HG02642 (cell line): ENCODE data around the gene JAKMIP1.

Experiments
- ATAC-seq: cut with Tn5 transposase; IDR thresholded peaks from one replicate; pipeline ENCODE4 v1.9.1; 2021; ENCODE audit warnings: mild to moderate bottlenecking; ENCODE audit not compliant: unreplicated experiment, poor library complexity

The JAKMIP1 gene

DNA sequence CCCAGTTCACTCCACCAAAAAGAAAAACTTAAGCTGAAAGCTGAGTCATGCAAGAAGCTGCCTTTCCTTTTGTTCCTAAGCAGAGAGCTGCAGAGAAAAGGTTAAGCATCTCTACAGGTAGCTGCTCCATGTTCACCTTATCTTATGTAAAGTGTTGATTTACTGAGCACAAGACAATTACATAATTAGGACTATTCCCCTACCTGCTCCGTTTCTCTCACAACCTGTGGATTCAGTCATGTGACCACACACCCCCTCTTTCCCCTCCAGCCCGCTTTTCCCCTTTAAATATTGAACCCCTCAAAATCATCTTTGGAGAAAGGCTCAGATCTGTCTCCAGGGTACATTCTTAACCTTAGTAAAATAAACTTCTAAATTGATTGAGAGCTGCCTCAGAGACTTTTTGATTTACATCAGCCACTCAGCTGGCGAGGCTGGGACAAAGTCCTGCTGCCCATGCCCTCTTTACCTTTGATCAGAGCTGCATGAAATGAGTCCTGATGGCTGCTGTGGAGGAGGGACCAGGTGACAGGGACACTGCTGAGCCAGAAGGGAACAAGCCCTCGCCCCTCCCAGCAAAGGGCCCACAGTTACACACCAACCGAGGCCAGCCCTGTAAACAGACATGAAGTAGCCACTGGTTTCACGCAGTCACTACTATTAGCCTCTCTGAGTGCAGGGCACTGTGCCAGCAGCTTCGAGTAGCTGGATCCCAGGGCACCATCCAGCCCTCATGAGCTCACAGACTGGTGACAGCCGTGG lies 128.2 kb downstream of the JAKMIP1 start:
- ATAC-seq: no peak

DNA sequence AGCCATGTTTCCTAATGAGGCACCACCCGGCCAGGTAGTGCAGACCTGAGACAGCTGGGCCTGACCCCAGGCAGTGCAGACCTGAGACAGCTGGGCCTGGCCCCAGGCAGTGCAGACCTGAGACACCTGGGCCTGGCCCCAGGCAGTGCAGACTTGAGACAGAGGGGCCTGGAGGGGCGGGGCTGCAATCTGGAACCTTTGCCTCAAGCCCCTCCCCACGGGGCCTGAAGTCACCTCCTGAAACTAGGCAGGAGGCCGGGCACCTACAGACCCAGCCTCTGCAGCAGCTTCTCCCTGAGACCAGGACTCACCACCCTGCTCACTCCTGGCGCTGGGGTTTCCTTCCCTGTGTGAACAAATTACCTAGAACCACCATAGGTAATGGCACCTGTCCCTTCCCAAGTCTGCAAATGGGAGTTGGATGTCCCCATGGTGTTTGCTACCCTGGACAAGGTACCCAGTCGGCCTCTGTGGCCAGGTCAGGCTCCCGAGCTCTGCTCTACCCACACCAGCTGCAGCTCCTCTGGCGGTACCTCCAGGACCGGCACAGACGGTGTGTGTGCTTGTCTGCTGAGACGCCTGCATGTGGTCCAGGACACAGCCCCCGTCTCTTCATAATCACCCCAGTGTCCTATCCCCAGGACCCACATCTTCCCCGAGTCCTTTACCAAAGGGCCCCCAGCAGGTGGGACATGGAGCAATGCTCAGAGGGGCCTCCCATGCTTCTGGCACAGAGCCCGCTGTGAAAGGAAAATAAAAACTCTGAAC lies 129.0 kb downstream of the JAKMIP1 start:
- no peak for ATAC-seq

DNA sequence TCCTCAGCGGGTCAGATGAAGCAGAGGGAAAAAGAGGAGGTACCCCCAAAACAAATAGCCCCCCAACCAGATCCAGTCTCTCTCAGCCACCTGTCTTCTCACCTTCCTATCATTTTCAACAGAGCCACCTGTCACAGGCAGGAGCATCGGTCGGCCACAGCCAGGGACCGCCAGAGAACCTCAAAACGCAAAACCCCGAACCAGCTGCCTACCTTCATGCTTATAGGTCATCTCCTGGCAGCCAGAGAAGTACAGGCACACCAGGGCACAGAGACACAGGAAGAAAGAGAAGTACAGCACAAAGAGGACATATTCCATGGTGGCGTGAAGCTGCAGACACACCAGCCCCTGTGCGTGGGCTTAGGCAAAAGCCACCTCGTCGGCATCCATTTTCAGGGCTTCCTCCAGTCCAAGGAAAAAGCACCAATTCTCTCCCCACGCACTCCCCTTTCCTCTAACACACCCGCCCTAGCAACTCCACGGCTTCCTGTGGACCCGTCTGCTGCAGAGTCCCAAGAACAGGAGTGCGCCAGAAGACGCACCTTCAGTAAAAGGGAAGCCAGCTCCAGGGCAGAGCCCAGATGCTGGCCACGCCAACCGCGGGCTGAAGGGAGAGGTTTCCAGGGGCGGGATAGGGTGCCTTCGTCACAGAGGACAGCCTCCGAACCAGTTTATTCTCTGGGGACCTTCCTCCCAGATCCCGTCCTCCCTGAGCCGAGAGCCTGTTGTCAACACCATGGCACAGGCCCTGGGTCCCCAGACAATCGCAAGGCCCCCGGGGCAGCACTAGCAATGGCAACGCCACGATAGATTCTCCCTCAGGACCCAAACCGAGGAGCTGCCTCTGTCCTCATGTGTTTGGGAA lies 130.3 kb downstream of the JAKMIP1 start:
- ATAC-seq: no peak

DNA sequence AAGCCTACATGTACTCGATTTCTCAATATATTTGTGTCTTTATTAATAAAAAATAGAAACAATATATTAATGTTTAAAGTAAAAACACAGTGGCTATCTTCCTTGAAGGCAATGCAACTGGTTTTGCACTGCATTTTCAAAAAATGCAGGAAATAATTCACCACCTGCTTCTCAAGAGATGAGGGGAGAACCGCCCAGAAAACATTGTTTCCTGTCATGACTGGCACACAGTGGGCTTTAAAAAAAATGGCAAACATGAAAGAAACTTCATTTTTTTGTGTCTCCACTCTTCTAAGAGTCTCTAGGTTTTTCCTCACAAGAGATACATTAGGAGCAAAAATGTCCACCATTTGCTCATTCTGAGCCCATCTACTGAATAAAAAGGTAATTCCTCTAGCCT lies 131.4 kb downstream of the JAKMIP1 start:
- no peak for ATAC-seq

DNA sequence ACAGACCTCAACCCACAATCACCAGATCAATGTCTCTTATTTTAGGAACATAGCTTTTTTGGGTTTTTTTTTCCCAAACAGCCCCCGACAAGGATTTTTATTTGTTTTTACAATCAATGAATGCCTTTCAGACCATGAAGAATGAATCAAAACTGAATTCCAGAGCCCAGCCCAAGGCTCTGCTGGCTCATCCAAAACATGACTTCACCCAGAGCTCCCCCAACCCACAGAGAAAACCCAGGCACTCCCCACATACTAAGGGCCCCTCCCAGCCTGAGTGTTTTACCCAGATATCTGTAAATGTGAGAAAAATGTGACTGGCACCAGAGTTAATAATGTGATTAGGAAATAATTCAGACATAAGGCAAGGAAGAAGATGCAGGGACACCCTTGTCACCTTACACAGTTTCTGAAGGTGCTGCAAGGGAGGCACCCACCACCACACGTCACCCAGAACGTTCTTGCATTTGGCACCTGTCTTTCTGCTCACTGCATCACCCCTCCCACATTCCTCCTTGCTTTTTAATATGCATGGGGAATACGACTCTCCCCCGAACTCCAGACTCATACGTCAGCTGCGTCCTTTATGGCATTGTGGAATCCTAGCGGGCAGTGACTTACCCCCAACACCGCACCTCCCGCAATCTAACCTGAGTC lies 134.3 kb downstream of the JAKMIP1 start:
- ATAC-seq: no peak

DNA sequence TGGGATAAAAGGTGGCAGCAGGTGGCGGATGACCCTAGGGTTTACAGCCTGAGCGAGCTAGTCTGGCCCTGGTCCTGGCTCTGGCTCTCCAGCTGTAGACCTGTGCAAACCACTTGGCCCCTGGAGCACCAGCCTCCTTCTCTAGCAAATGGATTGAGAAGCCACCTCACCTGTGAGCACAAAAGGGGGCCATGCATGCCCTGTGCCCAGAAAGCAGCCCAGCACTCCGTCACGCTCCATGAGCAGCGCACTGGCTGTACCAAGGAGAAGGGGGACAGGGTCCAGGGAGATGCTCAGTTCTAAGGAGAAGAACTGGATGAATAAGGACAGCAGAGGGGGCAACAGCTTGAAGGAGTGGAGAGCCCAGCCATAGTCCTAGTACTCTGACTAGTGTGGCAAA lies 135.2 kb downstream of the JAKMIP1 start:
- ATAC-seq: no peak

DNA sequence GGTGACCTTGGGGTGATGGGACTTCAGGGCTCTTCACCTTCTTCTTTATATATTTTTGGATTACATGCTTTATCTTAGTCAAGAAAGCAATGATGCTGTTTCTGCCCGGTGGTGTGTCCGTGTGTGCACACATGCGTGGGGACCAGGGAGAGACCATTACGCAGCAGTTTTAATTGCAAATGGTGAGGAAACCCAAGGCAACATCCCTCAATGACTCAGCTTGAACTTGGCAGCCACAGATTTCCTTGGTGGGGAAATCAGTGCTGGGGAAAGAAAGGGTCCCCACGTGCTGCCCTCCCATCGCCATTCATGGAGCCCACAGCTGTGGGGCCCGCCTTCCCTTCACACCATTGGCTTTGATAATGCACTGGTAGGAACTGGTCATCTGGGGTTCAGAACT lies 136.0 kb downstream of the JAKMIP1 start:
- ATAC-seq: no peak

DNA sequence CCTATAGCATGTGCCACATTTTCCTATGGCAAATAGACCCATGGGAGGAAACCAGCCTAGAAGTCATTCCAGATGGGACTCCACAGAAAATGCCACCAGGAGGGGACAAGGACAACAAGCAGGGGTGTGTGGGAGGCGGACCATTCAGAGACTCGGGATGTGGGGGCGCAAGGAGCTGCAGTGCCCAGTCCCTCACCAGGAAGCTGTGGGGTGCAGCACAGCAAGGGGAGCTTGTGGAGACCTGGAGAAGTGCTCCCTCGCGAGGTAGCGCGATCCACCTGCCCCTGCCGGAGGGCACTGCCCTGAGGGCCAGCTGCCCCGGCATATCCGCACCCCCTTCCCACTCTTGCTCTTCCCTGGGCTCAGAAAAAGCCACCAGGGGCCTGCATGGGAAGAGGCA lies 136.7 kb downstream of the JAKMIP1 start:
- no peak for ATAC-seq

DNA sequence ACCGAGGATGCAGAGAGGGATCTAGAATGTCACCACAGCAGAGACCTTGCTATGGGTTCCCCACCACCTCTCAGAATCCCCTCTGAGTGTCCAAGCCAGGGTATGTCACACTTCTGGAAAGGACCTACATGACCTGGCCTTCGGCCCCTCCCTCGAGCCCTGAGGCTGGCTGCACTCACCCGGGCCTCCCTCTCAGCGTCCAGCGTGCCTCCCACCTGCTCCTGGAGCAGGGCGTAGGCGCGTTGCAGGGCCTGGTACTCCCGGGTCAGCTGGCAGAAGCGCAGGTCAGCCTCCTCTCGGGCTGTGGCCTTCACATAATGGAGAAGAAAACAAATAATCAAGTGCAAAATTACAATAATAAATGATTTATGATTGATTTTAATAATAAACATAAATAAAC lies 138.2 kb downstream of the JAKMIP1 start:
- ATAC-seq: no peak

DNA sequence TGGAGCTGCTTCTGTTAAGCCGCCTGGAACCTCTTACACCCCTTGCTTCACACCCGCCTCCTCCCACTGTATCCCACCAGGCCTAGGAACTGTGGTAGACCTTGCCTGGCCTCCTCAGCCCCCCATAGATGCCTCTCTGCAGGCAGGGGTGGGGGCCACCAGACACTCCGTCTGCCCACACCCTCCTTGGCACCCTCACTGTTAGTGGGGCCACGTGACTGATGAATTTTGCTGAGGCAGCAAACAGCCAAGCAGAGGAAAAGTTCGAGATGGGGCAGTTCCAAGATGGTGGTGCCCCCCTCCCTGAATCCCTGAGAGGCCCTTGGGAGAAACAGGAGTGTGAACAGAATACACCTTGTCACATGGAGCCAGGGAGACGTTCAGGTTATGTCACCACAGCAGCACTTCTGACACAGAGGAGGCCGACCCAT lies 141.0 kb downstream of the JAKMIP1 start:
- ATAC-seq: no peak

DNA sequence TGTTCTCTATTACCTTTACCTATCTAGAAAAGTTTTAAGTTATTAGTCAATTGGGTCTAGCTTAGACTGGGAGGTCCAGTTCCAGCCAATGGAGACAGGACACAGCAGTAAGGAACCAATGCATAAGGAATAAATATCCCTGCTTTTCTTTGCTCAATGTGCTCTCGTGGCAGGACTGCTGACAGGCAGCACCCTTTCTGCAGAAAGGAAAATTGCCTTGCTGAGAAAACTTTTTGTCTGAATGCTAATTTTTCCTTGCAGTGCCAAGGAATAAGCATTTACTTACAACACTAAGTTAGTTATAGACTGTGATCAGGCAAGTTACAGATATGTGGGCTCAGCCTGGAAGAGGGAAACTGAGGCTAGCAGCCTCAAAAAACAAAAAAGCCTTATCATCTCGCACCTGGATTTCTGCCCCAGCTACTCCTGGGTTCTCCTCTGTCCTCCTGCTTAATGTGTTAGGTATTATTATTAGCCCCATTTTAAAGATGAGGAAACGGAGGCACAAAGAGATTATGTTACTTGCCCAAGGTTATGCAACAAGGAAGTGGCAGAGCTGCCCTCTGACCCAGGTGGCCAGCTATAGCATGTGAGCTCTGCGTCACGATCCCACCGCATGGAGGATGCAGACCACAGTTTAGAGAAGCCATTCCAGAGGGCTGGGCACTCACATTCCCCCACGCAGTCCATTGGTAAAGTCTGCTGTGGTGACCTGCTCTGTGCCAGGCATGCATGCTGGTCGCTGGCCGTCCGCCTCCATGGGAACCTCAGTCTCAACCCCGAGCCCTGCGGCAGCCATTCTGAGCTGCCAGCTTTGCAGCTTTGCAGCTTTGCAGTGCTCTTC lies 141.6 kb downstream of the JAKMIP1 start:
- ATAC-seq: no peak

DNA sequence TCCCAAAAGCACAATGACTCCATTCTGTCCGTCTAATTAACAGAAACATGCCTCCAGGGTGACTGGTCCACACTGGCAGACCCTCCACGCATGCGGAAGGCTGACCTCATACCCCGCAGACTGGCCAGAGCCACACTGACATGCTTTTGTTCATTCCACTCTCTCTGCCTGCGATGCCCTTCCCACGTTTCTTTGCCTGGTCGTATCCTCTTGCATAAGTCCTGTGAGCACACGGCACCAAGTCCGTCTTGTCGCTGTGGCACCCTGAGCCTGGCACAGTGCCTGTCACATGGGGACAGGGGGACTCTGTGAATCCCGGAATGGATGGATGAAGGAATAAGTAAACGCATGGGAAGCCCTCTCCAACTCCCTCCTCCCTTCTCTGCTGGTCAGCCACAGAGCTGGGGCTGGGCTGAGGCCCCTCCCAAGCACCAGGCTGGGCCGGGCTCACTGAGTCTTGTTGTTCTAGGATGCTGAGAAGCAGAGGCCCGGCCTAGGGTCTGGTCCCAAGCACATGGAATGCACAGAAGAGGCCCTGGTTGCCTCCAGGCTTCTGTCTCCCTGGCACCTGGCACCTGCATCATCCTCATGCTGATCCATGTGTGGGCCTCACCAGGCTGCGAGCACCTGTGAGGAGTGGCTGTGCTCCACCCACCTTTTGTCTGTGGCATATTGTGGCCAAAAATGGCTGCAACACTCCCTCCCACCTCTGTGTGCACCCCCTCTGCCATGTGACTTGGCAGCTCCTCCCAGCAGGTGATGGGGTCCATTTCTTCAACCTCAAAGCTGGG lies 143.2 kb downstream of the JAKMIP1 start:
- ATAC-seq: no peak

DNA sequence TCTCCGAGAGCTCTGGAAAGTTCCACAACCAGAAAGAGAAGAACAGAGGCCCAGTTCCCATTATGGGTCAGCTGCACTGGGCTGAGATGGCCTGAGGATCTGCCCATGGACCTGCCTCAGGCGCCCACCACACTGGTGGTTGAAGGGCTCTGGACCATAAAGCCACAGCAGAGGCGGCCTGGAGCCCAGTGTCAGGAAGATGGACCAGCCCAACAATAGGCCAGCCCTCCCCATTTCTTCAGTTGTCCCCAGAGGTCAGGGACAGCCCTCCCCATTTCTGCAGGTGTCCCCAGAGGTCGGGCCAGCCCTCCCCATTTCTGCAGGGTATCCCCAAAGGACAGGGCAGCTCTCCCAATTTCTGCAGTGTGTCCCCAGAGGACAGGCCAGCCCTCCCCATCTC lies 144.9 kb downstream of the JAKMIP1 start:
- ATAC-seq: no peak

DNA sequence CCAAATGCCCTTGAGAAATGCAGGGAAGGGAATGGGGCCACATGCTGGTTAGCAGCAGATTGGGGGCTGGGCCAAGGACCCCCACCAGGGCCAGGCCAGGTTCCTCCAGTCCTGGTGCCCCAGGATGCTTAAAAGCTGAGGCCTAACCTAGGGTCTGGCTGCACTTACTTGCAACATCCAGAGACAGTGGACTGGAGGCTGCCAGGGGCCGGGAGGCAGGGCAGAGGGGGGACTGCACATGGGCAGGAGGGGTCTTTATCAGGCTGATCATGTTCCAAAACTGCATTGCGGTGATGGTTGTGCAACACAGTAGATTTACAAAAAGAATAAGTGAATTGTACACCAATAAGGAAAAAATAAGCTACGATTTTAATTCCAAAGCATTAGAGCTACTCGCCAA lies 145.3 kb downstream of the JAKMIP1 start:
- ATAC-seq: no peak

DNA sequence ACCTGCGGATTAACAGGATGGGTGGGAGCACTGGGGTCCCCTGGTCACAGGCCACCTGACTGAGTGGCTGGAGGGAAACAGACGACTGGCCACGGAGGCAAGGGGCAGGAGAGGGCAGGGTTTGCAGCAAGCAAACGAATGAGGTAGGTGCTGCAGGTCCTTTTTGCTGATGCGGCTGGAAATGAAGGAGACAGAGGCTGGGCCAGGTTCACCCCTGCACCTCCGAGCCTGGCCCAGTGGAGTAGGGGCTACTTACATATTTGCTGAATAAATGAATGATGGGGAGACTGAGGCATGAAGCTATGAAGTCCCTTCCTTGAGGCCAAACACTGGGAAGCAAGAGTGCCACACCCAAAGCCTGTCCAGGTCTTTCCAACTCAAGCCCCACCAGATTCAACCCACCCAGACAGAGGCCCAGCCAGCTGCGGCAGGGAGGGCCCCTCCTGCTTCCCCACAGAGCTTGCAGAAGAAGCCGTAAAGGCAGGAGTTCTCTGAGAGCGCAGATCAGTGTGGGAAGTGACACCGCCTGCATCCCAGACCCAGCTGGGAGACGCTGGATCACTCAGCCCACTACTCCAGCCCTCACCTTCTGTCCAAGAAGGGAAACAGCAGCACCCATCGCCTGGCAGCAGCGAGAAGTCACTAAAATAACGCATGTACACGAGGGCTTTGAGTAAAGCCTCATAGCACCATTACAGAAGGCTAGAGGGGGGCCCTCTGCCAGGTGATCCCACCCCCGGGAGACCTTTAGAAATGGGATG lies 146.0 kb downstream of the JAKMIP1 start:
- ATAC-seq: no peak

DNA sequence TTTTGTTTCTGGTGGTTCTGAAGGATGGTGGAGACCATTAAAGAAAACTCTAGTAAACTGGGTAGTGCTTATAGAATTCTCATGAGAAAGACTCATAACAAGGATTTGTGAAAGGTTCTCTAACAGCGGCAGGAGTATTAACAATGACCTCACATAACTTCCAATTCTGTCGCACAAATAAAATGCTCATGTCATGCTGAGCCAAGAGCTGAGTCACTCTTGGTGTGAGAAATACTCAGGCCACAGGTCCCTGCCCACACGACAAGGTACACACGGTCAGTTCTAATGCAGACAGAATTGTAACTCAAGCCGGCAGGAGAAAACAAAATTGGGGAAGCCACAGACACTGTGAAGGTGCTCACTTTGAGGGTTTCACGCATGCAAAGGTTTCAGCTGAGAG lies 147.7 kb downstream of the JAKMIP1 start:
- no peak for ATAC-seq

DNA sequence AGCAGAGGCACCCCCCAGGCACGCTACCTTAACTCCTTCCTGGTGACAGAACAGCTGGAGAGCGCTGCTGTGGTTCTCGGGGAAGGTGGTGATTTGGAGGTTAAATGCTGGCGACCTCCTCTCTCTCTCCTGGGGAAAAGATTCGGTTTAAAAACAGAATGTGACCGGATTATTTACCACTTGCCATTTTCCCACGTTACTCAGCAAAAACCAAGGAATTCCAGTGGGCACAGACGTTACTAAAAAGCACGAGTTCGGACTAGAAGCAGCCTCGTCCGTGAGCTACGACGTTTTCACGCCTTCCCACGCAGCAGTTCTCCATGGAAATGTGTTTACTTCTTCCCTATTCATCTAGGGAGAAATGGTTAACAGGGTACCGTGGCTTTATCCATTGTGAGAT lies 149.8 kb downstream of the JAKMIP1 start:
- no peak for ATAC-seq

DNA sequence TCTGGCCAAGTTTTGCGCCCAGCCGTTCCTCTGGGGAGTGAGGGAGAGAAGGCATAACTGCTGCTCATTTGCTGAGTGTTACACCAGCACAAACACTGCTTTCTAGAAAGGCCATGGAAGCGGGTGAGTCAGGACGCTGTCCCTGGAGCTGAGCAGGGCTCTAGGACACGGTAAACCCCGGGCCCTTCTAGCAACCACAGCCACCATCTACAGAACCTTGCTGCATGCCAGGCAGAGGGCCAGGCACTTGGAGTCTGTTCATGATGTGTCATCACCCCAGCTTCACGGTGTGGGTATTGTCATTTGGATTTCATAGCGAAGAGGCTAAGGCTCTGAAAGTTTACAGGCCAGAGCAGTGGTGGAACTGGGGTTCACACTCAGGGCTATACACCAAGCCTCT lies 150.4 kb downstream of the JAKMIP1 start:
- ATAC-seq: no peak
